DOHH2 (cell line): ENCODE data around the gene ERN1.

Source experiments
- EZH2phosphoT487 ChIP-seq: fragments of 200-600 bp; sonication (generic); IDR thresholded peaks from 2 replicates; pipeline ENCODE4 v1.6.1; 2017; ENCODE audit warnings: borderline replicate concordance, mild to moderate bottlenecking, antibody characterized with exemption, low read length, moderate library complexity, mixed read lengths
- TF ChIP-seq, protein P1 (sequence below): fragments of 200-600 bp; sonication (generic); IDR thresholded peaks from one replicate; pipeline ENCODE4 v1.5.1; 2014; ENCODE audit warnings: antibody characterized with exemption, mild to moderate bottlenecking, low read depth, low read length; ENCODE audit not compliant: poor library complexity, severe bottlenecking

DNA sequence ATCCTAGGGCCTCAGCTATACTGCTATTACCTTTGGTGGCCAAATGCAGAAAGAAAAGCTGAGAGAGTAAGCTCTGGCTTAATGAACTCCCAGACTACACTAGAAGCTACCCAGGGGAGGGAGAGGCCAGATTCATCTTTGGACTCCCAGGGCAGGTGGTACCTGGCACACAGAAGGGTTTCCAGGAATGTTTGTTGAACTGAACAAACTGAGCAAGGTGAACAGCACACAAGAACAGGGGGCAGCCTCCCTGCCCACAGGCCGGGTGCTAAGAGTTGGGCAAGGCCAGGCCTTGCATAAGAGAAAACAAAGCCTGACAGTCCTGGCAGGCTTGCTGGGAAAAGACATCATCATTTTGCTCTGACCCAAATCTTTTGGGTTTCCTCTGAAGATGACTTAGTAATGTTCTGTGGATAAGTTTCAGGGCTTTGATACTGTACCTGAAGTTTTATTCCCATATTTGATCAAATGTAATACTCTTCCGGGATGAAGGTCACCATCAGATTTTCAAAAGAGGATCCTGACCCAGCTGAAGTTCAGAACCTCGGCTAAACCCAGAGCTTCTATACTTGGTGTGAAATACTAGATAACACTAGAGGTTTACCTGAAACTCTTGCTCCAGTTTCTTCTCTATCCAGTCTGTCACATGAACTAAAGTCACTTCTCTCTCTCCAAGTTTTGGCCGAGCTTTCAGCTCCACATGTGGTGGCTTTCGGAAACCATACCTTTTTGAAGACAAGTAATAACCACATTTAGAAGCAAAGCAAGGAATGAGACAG, 20.5 kb upstream of the ERN1 start:
- TF ChIP-seq, protein P1, sequence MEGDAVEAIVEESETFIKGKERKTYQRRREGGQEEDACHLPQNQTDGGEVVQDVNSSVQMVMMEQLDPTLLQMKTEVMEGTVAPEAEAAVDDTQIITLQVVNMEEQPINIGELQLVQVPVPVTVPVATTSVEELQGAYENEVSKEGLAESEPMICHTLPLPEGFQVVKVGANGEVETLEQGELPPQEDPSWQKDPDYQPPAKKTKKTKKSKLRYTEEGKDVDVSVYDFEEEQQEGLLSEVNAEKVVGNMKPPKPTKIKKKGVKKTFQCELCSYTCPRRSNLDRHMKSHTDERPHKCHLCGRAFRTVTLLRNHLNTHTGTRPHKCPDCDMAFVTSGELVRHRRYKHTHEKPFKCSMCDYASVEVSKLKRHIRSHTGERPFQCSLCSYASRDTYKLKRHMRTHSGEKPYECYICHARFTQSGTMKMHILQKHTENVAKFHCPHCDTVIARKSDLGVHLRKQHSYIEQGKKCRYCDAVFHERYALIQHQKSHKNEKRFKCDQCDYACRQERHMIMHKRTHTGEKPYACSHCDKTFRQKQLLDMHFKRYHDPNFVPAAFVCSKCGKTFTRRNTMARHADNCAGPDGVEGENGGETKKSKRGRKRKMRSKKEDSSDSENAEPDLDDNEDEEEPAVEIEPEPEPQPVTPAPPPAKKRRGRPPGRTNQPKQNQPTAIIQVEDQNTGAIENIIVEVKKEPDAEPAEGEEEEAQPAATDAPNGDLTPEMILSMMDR = no peak
- TF ChIP-seq EZH2phosphoT487 = no peak
